Activated naive CD4-positive, alpha-beta T cell (primary cell): ENCODE measurements around the gene NID1.
"Not testable (repeated sequence)": the region's sequence is repeated elsewhere in the genome, so short reads cannot be mapped to it uniquely, and the experiment has no call there.

Source experiments
- DNase-seq, 4 experiments: peaks; one replicate each; lab custom pipeline; 2025; lab: John Stamatoyannopoulos, UW

The NID1 gene

DNA sequence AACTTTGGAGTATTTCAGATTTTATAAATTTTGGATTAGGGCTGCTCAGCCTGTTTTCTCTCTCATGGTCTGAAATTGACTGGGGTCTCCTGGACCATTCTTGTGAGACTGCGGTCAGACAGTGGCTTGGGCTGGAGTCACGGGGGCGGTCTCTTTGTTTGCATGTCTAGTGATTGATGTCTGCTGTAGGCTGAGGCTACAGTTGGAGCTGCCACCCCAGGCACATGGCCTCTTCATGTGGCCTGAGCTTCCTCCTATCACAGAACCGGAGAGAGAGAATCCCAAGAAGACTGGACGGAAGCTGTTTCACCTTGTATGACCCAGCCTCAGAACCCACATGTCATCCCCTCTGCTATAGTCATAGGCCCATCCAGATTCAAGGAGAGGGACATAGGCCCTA is 96.1 kb downstream of the NID1 start:
- DNase-seq: no peak

DNA sequence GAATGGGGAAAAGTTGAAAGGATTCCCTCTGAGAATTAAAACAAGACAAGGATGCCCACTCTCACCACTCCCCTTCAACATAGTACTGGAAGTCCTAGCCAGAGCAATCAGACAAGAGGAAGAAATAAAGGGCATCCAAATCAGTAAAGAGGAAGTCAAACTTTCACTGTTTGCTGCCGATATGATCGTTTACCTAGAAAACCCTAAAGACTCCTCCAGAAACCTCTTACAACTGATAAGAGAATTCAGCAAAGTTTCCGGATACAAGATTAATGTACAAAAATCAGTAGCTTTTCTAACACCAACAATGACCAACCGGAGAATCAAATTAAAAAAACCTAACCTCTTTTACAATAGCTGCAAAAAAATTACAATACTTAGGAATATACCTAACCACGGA is 98.8 kb downstream of the NID1 start:
- not testable (repeated sequence) for DNase-seq

- DNase-seq: no peak
These were observed 104.1 kb downstream of the NID1 start for GRCh38 chr1:235960809-235961208.

DNA sequence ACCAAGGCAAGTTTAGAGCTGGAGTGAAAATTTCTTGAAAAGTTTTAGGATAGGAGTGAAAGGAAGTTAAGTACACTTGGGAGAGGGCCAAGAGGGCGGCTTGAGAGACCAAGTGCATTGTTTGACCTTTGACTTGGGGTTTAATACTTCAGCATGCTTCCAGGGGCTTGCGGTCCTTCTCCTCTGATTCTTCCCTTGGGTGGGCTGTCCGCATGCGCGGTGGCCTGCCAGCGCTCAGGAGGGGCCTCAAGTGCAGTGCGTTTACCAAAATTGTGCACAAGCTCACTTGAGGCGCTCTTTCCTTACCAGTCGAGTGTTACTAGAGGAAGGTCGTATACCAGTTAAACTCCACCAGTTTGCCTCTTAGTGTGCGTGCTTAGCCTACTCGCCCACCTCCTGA is 106.9 kb downstream of the NID1 start:
- no peak for DNase-seq

- no peak for DNase-seq
These were observed 109.1 kb downstream of the NID1 start for GRCh38 chr1:235955777-235956176.

- peak in 2 of 4 experiments; percentile 12 to 19 for DNase-seq
These were observed 110.3 kb downstream of the NID1 start for GRCh38 chr1:235954306-235955283.

DNA sequence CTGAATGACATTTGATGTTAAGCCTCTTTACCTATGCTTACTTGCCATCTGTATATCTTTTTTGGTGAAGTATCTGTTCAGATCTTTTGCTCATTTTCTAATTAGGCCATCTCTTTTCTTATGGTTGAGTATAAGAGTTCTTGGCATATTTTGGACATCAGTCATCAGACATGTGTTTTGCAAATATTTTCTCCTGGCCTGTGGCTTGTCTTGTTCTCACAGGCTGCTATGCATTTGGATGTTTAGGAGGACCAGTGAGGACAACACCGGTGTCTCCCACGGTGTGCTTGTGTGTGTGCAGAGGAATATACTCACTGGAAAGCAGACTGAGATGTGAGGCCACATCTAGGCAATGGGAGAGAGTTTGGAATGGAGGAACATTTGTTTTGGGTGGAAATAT is 111.1 kb downstream of the NID1 start:
- DNase-seq: no peak

DNA sequence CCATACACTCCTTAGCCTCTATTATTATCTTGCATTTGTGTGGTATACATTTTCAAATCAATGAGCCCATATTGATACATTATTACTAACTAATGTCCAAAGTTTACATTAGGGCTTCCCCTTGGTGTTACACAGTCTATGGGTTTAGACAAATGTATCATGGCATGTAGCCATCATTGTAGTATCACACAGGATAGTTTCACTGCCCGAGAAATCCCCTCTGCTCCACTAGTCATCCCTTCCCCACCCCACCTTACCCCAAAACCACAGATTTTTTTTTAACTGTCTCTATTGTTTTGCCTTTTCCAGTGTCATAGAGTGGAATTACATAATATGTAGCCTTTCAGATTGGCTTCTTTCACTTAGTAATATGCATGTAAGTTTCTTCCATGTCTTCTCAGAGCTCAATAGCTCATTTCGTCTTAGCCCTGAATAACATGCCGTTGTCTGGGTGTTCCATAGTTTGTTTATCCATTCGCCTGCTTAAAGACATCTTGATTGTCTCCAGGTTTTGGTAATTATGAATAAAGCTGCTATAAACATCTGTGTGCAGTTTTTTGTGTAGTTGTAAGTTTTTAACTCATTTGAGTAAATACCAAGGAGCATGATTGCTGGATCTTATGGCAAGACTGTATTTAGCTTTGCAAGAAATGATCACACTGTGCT is 111.8 kb downstream of the NID1 start:
- no peak for DNase-seq

GRCh38 chr1:235951661-235952060 is 113.2 kb downstream of the NID1 start:
- DNase-seq: no peak

DNA sequence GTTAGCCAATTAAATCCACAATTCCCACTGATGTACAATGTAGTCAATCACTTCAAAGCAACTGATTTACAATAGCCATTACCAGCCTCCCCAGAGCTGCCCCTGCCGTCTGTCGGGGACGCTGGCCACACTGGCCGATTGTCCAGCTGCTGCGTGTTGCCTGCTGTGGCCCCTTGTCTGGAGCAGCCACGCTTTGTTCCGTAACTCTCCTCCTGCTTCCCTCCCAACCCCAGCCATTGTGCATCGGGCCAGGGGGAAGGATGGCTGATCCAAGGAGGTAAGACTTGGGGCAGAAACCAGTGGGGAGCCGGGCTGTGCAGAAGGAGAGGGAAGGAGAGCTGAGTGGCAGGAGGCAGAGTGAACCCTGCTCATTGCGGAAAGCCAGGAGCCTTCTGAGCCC is 114.6 kb downstream of the NID1 start:
- DNase-seq: no peak

DNA sequence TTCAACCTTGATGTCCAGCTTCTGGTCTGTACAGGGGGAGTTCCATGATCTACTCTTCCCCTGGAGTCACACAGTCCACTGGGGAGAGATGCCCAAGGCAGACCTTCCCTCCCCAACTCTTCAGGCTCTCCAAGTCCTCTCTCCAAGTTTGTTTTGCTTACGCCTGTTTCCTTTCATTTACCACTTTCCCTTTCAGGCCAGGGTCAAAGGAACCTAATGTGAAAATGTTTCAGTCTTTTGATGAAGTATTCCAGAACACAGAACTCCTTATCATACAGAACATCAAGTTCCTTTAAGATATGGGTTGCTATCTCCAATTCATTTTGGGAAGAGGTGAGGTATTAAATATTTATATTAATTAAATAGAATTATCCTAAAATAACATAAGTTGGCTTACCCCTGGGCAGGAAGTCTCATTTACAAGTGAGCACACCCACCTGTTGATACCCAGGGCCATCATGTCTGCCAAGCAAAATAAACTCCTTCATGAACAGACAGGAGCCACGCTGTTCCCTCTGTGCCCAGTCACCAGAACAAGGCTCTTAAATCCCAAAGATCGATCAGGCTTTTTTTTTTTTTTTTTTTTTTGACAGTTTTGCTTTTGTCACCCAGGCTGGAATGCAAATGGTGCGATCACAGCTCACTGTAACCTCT is 116.0 kb downstream of the NID1 start:
- no peak for DNase-seq

GRCh38 chr1:235947989-235948388 is 116.9 kb downstream of the NID1 start:
- no peak for DNase-seq

DNA sequence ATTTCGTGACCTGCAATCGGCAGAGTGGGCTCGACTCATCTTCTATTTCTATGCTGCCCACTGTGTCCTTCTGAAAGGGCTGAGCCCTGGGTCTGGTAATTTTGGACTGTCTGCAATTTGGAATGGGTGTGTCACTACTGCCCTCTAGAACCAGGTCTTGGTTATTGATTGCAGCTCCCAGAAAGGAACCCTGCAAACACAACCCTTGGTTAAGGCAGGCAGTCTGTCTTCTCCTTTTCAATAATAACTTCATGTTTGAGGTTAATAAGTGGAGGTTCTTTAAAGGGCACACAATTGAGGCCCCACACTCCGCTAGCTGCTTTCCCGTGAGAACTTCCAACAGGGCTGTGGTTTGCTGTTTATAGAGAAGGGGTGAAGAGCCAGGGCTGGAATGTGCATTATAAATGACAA is 118.3 kb downstream of the NID1 start:
- no peak for DNase-seq

GRCh38 chr1:235945775-235946570 is 118.9 kb downstream of the NID1 start:
- DNase-seq: no peak

DNA sequence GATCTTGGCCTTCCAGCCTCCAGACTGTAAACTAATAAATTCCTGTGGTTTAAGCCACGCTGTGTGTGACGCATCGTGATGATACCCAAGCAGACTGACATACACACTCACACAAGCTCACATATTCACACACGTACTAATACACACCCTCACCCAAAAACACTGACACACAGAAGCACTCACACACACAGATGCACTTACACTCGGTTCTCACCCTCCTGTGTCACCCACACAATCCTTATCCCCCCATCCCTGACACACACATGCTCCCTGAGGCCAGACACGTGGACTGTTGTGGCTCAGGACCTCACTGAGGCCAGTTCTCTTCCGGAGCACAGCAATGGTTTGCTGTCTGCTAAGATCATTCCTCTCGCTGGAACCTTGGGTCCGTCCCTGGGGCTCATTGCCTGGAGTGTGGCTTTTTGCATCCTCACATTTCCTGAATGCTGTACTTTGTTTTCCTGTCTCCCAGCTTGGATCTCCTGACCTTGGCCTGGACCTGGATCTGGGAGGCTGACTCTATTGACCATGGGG is 121.2 kb downstream of the NID1 start:
- no peak for DNase-seq

GRCh38 chr1:235942979-235943575 is 121.8 kb downstream of the NID1 start:
- no peak for DNase-seq

- no peak for DNase-seq
These were observed 122.3 kb downstream of the NID1 start for GRCh38 chr1:235942625-235942934.

- DNase-seq: no peak
These were observed 122.8 kb downstream of the NID1 start for GRCh38 chr1:235941876-235942624.

- DNase-seq: no peak
These were observed 124.6 kb downstream of the NID1 start for GRCh38 chr1:235940285-235940684.

GRCh38 chr1:235939480-235939775 is 125.5 kb downstream of the NID1 start:
- DNase-seq: no peak
